Measurements from ENCODE around the gene SORCS2.

Gene SORCS2

DNA sequence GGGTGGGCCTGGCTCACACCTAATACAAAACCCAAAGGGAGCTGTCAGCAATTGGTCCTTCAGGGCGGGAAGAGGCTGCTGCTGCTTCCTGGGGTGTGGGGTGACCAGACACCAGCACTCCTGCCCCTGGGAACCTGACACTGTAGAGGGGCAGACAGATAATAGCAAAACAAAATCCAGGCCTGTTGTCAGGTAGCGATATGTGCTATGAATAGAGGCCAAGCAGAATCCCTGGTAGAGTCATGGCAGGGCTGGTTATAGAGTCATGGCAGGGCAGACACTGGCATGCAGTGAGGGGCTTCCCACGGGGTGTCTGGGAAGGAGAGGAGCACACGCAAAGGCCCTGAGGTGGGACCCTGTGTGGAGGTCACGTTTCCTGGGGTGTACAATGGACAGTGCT, 321.9 kb downstream of the SORCS2 start:
- no peak overlapping the region for H3K9ac ChIP-seq (ENCODE audit: low read depth, low read length)
- H3K4me2 ChIP-seq (ENCODE audit: insufficient read depth, low read length) = no peak overlapping the region
- H3K79me2 ChIP-seq (ENCODE audit: insufficient read depth, low read length) = no peaks in the 10 kb centered on the region
- no peak overlapping the region for H3K4me3 ChIP-seq (ENCODE audit: low read depth in 1 of 2, low read length in 2 of 2)
- H4K20me1 ChIP-seq (ENCODE audit: insufficient read depth, low read length) = peaks cover 6% of the 10 kb centered on the region; the same call in 1 of the 2 replicates
- H3K27me3 ChIP-seq (ENCODE audit: insufficient read depth, low read length, poor library complexity) = peaks cover 9% of the 10 kb centered on the region
- H3K9me3 ChIP-seq (ENCODE audit: insufficient read depth, low read length, severe bottlenecking) = no peaks in the 10 kb centered on the region
- DNase-seq = no peak
- no peak for TF ChIP-seq EZH2 (IDR thresholded peaks at IDR 0.05; ENCODE audit: borderline replicate concordance, low read depth, low read length, severe bottlenecking)
- no peak for TF ChIP-seq CTCF (IDR thresholded peaks at IDR 0.05; ENCODE audit: borderline replicate concordance, extremely low read depth, low read length, poor library complexity, severe bottlenecking)
- no peak overlapping the region for H2AFZ ChIP-seq (ENCODE audit: low read depth, low read length)
- no peak for ATAC-seq (ENCODE audit: insufficient read depth, low read depth)
- H3K36me3 ChIP-seq (ENCODE audit: insufficient read depth, low read length) = no peaks in the 10 kb centered on the region
- H3K4me1 ChIP-seq (ENCODE audit: insufficient read depth, low read length) = no peaks in the 10 kb centered on the region
- H3K27ac ChIP-seq (ENCODE audit: low read length) = no peak overlapping the region

DNA sequence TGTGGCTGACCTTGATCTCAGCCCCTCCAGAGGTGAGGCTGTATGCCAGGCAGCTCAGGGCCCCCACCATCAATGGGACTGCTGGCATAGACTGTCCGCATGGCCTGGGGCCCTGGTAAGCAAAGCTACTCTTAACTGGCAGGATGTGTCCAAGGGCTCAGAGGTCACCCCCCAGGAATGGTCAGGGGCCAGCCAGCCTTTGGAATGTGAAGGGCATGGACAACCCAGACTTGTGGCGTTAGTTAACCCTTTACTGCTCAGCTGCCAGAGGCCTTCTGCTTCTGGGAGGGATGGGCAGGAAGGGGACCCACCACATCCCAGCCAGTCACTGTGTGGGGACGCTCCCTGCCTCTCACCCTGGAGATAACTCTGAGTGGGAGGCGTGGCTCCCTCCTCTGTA, 322.5 kb downstream of the SORCS2 start:
- TF ChIP-seq EZH2 (IDR thresholded peaks at IDR 0.05; ENCODE audit: borderline replicate concordance, low read depth, low read length, severe bottlenecking) = no peak
- no peak for TF ChIP-seq CTCF (IDR thresholded peaks at IDR 0.05; ENCODE audit: borderline replicate concordance, extremely low read depth, low read length, poor library complexity, severe bottlenecking)
- H3K79me2 ChIP-seq (ENCODE audit: insufficient read depth, low read length) = no peaks in the 10 kb centered on the region
- H3K27ac ChIP-seq (ENCODE audit: low read length) = no peak overlapping the region
- H4K20me1 ChIP-seq (ENCODE audit: insufficient read depth, low read length) = peaks cover 9% of the 10 kb centered on the region; the same call in 1 of the 2 replicates
- H3K9ac ChIP-seq (ENCODE audit: low read depth, low read length) = no peak overlapping the region
- ATAC-seq (ENCODE audit: insufficient read depth, low read depth) (no peak), DNase-seq (no peak)
- H3K36me3 ChIP-seq (ENCODE audit: insufficient read depth, low read length) = no peaks in the 10 kb centered on the region
- no peak overlapping the region for H3K4me3 ChIP-seq (ENCODE audit: low read depth in 1 of 2, low read length in 2 of 2)
- no peaks in the 10 kb centered on the region for H3K9me3 ChIP-seq (ENCODE audit: insufficient read depth, low read length, severe bottlenecking)
- no peaks in the 10 kb centered on the region for H3K4me1 ChIP-seq (ENCODE audit: insufficient read depth, low read length)
- no peak overlapping the region for H3K4me2 ChIP-seq (ENCODE audit: insufficient read depth, low read length)
- H3K27me3 ChIP-seq (ENCODE audit: insufficient read depth, low read length, poor library complexity) = peaks cover 9% of the 10 kb centered on the region
- H2AFZ ChIP-seq (ENCODE audit: low read depth, low read length) = no peak overlapping the region

- Histone ChIP-seq H3K4me2 (ENCODE audit: insufficient read depth, low read length) (no peak overlapping the region), H3K4me1 (ENCODE audit: insufficient read depth, low read length) (no peaks in the 10 kb centered on the region), H3K9ac (ENCODE audit: low read depth, low read length) (no peak overlapping the region), H3K4me3 (ENCODE audit: low read depth in 1 of 2, low read length in 2 of 2) (no peak overlapping the region), H3K27me3 (ENCODE audit: insufficient read depth, low read length, poor library complexity) (peaks cover 9% of the 10 kb centered on the region), H3K27ac (ENCODE audit: low read length) (no peak overlapping the region), H3K79me2 (ENCODE audit: insufficient read depth, low read length) (no peaks in the 10 kb centered on the region), H3K36me3 (ENCODE audit: insufficient read depth, low read length) (no peaks in the 10 kb centered on the region), H4K20me1 (ENCODE audit: insufficient read depth, low read length) (peaks cover 9% of the 10 kb centered on the region; the same call in 1 of the 2 replicates), H3K9me3 (ENCODE audit: insufficient read depth, low read length, severe bottlenecking) (no peaks in the 10 kb centered on the region), H2AFZ (ENCODE audit: low read depth, low read length) (no peak overlapping the region)
- ATAC-seq (ENCODE audit: insufficient read depth, low read depth) (no peak), DNase-seq (no peak)
- no peak for TF ChIP-seq EZH2 (IDR thresholded peaks at IDR 0.05; ENCODE audit: borderline replicate concordance, low read depth, low read length, severe bottlenecking)
These were observed 323.1 kb downstream of the SORCS2 start for GRCh38 chr4:7515390-7515902.

GRCh38 chr4:7516096-7516772, 323.9 kb downstream of the SORCS2 start:
- Histone ChIP-seq H3K27ac (ENCODE audit: low read length) (no peak overlapping the region), H3K4me1 (ENCODE audit: insufficient read depth, low read length) (no peaks in the 10 kb centered on the region), H3K27me3 (ENCODE audit: insufficient read depth, low read length, poor library complexity) (peaks cover 9% of the 10 kb centered on the region), H3K4me3 (ENCODE audit: low read depth in 1 of 2, low read length in 2 of 2) (no peak overlapping the region), H4K20me1 (ENCODE audit: insufficient read depth, low read length) (peaks cover 9% of the 10 kb centered on the region; the same call in 1 of the 2 replicates), H3K9ac (ENCODE audit: low read depth, low read length) (no peak overlapping the region), H3K9me3 (ENCODE audit: insufficient read depth, low read length, severe bottlenecking) (no peaks in the 10 kb centered on the region), H3K79me2 (ENCODE audit: insufficient read depth, low read length) (no peaks in the 10 kb centered on the region), H3K4me2 (ENCODE audit: insufficient read depth, low read length) (no peak overlapping the region), H3K36me3 (ENCODE audit: insufficient read depth, low read length) (no peaks in the 10 kb centered on the region), H2AFZ (ENCODE audit: low read depth, low read length) (no peak overlapping the region)
- TF ChIP-seq CTCF (IDR thresholded peaks at IDR 0.05; ENCODE audit: borderline replicate concordance, extremely low read depth, low read length, poor library complexity, severe bottlenecking) (no peak), EZH2 (IDR thresholded peaks at IDR 0.05; ENCODE audit: borderline replicate concordance, low read depth, low read length, severe bottlenecking) (no peak)
- no peak for DNase-seq
- ATAC-seq (ENCODE audit: insufficient read depth, low read depth) = no peak
